Psoas muscle (tissue), 8 donors: ENCODE measurements around the gene CXCL5. TPM values are rescaled to one million over a fixed set of nuclear protein-coding genes. Genes with fewer than 3 reads are reported as not detected.
"Not testable (repeated sequence)": the region's sequence is repeated elsewhere in the genome, so short reads cannot be mapped to it uniquely, and the experiment has no call there.

ENCODE experiments used
- ATAC-seq, 4 donors: fragments of 200-7000 bp; cut with Tn5 transposase; one replicate each; pipeline ENCODE4 v1.9.1; 2020; ENCODE audit warnings: moderate library complexity in 3 of 4, mild to moderate bottlenecking in 2 of 4
- DNase-seq, 2 donors: peaks; one replicate each; pipeline ENCODE4 v3.0.0-alpha.2; 2020
- H3K27ac ChIP-seq: fragments of 200-600 bp; one replicate; pipeline ENCODE4 v1.8.0; 2022
- H3K27me3 ChIP-seq, 3 donors: fragments of 200-600 bp in 1 of 3; one replicate each; pipeline versions ENCODE4 v1.6.1 to v1.8.0; 2013 to 2022; ENCODE audit warnings: low read length in 2 of 3, mild to moderate bottlenecking in 2 of 3, moderate library complexity in 1 of 3; ENCODE audit not compliant: insufficient read depth in 3 of 3
- H3K36me3 ChIP-seq, 2 donors: fragments of 200-600 bp in 1 of 2; one replicate each; pipeline versions ENCODE4 v1.6.1 to v1.8.0; 2013 to 2022; ENCODE audit warnings: low read depth in 1 of 2, mild to moderate bottlenecking in 1 of 2, moderate library complexity in 1 of 2; ENCODE audit not compliant: insufficient read depth in 1 of 2
- H3K4me1 ChIP-seq: fragments of 200-600 bp; one replicate; pipeline ENCODE4 v1.8.0; 2022
- H3K4me3 ChIP-seq: fragments of 200-600 bp; one replicate; pipeline ENCODE4 v1.8.0; 2022; ENCODE audit warnings: mild to moderate bottlenecking
- H3K9me3 ChIP-seq: fragments of 200-600 bp; one replicate; pipeline ENCODE4 v1.8.0; 2022
- WGBS, 3 donors: extraction: QIAGEN DNeasy Blood & Tissue Kit; methylation state at CpG; one replicate each; pipeline versions ENCODE4 v1.1.6 to v1.1.7; 2013; 5-methylcytosine and 5-hydroxymethylcytosine counted together
- intact Hi-C, 2 donors: fragments of 100-400 bp; cut with DNase I; formaldehyde crosslinking; loops; one replicate each; pipeline versions ENCODE4 v1.11.0 to v1.14.2; 2022
- polyA plus RNA-seq, 3 donors: library from polyadenylated mRNA; stranded (reverse); fragments of 200-250 nt; gene quantifications; one replicate each; pipeline ENCODE4 v1.2.3, GENCODE V29; 2013
- total RNA-seq, 4 donors: library from RNA; stranded (reverse); fragmentation: NEBNext Ultra II Directional in 2 of 4; extraction: Animal tissue kit (Norgen Biotek cat#: 25700) in 2 of 4; gene quantifications; one replicate each; pipeline versions ENCODE4 v1.2.1 to v1.2.4, GENCODE V29; 2021 to 2023
- TF ChIP-seq, protein P1 (sequence below): fragments of 200-600 bp; IDR thresholded peaks from one replicate; pipeline ENCODE4 v1.8.0; 2022; ENCODE audit warnings: antibody characterized with exemption
- donor health status: healthy with polysubstance abuse.
- donor health status: DM: no; HTN: no; CAD: no; lungs with moderate emphysema.
- donor health status: Bipolar disorder and iron deficiency.
- donor health status: healthy.
- donor health status: DM: yes; HTN: yes; CAD: no.
- donor health status: DM: no; HTN: no; CAD: no.
- donor health status: DM: no; HTN: no; CAD: no.
- donor health status: DM: yes; HTN: yes; CAD: no.

CXCL5 gene
- total and polyA plus RNA-seq, 7 donors: 0.03 to 0.52 (median 0.08) TPM

DNA sequence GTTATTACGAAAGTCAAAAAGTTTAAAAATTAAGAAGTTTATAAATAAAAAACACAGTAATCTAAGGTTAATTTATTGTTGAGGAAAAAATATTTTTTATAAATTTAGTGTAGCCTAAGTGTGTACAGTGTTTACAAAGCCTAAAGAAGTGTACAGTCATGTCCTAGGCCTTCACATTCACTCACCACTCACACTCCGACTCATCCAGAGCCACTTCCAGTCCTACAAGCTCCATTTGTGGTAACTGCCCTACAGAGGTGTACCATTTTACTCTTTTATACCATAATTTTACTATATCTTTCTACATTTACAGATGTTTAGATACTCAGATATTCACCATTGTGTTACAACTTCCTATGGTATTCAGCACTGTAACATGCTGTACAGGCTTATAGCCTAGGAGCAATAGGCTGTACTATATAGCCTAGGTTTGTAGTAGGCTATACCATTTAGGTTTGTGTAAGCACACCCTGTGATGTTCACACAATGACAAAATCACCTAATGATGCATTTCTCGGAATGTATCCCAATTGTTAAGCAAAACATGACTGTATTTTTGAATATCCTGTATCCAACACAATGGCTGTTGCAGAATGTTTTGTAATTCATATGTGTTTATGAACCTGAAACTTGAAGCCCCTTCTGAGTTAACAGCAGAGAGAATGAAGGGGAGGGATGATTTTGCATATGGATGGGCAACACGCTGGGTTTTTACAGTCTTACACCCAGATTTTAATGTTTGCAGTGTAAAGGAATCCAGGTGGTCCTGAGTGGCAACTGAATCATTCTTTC is 13.5 kb downstream of the CXCL5 start:
- ATAC-seq (no peak), DNase-seq (no peak)
- Histone ChIP-seq H3K9me3 (no peaks in the 10 kb centered on the region), H3K27me3 (no peaks in the 10 kb centered on the region), H3K4me1 (no peaks in the 10 kb centered on the region), H3K27ac (no peak overlapping the region), H3K36me3 (no peaks in the 10 kb centered on the region), H3K4me3 (no peak overlapping the region)
- 61 to 70% (median 67%) methylated on average over 4 of the region's 4 CpGs for WGBS, 3 donors
- intact Hi-C loops: no loop called here
- TF ChIP-seq, protein P1, sequence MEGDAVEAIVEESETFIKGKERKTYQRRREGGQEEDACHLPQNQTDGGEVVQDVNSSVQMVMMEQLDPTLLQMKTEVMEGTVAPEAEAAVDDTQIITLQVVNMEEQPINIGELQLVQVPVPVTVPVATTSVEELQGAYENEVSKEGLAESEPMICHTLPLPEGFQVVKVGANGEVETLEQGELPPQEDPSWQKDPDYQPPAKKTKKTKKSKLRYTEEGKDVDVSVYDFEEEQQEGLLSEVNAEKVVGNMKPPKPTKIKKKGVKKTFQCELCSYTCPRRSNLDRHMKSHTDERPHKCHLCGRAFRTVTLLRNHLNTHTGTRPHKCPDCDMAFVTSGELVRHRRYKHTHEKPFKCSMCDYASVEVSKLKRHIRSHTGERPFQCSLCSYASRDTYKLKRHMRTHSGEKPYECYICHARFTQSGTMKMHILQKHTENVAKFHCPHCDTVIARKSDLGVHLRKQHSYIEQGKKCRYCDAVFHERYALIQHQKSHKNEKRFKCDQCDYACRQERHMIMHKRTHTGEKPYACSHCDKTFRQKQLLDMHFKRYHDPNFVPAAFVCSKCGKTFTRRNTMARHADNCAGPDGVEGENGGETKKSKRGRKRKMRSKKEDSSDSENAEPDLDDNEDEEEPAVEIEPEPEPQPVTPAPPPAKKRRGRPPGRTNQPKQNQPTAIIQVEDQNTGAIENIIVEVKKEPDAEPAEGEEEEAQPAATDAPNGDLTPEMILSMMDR: no peak

GRCh38 chr4:73981175-73981574 is 17.3 kb downstream of the CXCL5 start:
- H3K4me3 ChIP-seq, ATAC-seq, H3K36me3 ChIP-seq, H3K9me3 ChIP-seq, H3K4me1 ChIP-seq, intact Hi-C loops, H3K27me3 ChIP-seq, H3K27ac ChIP-seq, DNase-seq: not testable (repeated sequence)
- 63 to 67% (median 66%) methylated on average over 7 of the region's 7 CpGs for WGBS, 3 donors

- intact Hi-C loops: no loop called here
- Histone ChIP-seq H3K36me3 (no peaks in the 10 kb centered on the region), H3K9me3 (peaks cover 2% of the 10 kb centered on the region), H3K4me3 (no peak overlapping the region), H3K4me1 (no peaks in the 10 kb centered on the region), H3K27ac (no peak overlapping the region), H3K27me3 (no peaks in the 10 kb centered on the region)
- TF ChIP-seq, protein P1: no peak
- 76 to 84% (median 80%) methylated on average over 3 of the region's 3 CpGs for WGBS, 3 donors
- DNase-seq (no peak), ATAC-seq (no peak)
Observed at GRCh38 chr4:73979407-73979957, 19.0 kb downstream of the CXCL5 start.

GRCh38 chr4:73978886-73979285 is 19.6 kb downstream of the CXCL5 start:
- TF ChIP-seq, protein P1: no peak
- no peak for DNase-seq
- no peak overlapping the region for H3K4me3 ChIP-seq
- ATAC-seq: no peak
- H3K36me3 ChIP-seq: no peaks in the 10 kb centered on the region
- intact Hi-C loops: no loop called here
- H3K9me3 ChIP-seq: peaks cover 8% of the 10 kb centered on the region
- no peaks in the 10 kb centered on the region for H3K27me3 ChIP-seq
- H3K4me1 ChIP-seq: no peaks in the 10 kb centered on the region
- H3K27ac ChIP-seq: no peak overlapping the region

GRCh38 chr4:73976716-73977115 is 21.8 kb downstream of the CXCL5 start:
- no peaks in the 10 kb centered on the region for H3K4me1 ChIP-seq
- TF ChIP-seq, protein P1: no peak
- no peak overlapping the region for H3K4me3 ChIP-seq
- intact Hi-C loops: no loop called here
- no peak for DNase-seq
- H3K36me3 ChIP-seq: no peaks in the 10 kb centered on the region
- WGBS, 3 donors: 58 to 69% (median 62%) methylated on average over 4 of the region's 4 CpGs
- no peak overlapping the region for H3K27ac ChIP-seq
- ATAC-seq: no peak
- no peaks in the 10 kb centered on the region for H3K27me3 ChIP-seq
- peaks cover 9% of the 10 kb centered on the region for H3K9me3 ChIP-seq
